Epithelial cell of proximal tubule (primary cell): ENCODE data around the gene YY1AP1. TPM values are rescaled to one million over a fixed set of nuclear protein-coding genes. Genes with fewer than 3 reads are reported as not detected.
"Not testable (repeated sequence)": the region's sequence is repeated elsewhere in the genome, so short reads cannot be mapped to it uniquely, and the experiment has no call there.

ENCODE experiments used
- DNase-seq: peaks from one replicate; pipeline ENCODE4 v3.0.0-alpha.2; 2011; ENCODE audit warnings: low read depth
- H3K4me3 ChIP-seq: 2 replicates; pipeline ENCODE4 v1.5.1; 2011; ENCODE audit warnings: low read depth, mild to moderate bottlenecking, low read length
- total RNA-seq: library from RNA; depleted of rRNA; stranded (reverse); fragments of >200 nt; gene quantifications from 2 replicates; pipeline ENCODE4 v1.2.3, GENCODE V29; 2015
- TF ChIP-seq, protein P1 (sequence below): conservative IDR thresholded peaks from 2 replicates; pipeline ENCODE4 v1.5.1; 2012; ENCODE audit warnings: low read depth, mild to moderate bottlenecking, low read length

Gene YY1AP1
- total RNA-seq, 1 donor from 2014 or later, result 30.5 TPM

DNA sequence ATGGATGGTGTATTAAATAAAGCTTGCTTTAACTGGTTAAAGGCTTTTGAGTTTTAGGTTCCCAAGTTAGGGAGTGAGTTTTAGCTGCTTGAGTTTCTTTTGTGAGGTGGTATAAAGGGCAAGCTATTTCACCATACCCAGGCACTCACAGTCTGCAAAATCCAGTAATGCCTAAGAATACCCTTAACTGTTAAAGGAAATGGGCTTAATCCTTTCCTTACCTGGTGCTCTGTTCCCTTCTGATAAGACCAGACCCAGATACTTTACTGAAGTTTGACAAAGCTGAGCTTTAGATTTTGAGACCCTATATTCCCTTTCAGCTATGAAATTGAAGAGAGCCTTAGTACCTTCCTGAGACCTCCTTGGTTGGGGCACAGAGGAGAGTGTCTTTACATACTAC lies 48.2 kb downstream of the YY1AP1 start:
- DNase-seq, result no peak
- TF ChIP-seq, protein P1, sequence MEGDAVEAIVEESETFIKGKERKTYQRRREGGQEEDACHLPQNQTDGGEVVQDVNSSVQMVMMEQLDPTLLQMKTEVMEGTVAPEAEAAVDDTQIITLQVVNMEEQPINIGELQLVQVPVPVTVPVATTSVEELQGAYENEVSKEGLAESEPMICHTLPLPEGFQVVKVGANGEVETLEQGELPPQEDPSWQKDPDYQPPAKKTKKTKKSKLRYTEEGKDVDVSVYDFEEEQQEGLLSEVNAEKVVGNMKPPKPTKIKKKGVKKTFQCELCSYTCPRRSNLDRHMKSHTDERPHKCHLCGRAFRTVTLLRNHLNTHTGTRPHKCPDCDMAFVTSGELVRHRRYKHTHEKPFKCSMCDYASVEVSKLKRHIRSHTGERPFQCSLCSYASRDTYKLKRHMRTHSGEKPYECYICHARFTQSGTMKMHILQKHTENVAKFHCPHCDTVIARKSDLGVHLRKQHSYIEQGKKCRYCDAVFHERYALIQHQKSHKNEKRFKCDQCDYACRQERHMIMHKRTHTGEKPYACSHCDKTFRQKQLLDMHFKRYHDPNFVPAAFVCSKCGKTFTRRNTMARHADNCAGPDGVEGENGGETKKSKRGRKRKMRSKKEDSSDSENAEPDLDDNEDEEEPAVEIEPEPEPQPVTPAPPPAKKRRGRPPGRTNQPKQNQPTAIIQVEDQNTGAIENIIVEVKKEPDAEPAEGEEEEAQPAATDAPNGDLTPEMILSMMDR, result no peak

DNA sequence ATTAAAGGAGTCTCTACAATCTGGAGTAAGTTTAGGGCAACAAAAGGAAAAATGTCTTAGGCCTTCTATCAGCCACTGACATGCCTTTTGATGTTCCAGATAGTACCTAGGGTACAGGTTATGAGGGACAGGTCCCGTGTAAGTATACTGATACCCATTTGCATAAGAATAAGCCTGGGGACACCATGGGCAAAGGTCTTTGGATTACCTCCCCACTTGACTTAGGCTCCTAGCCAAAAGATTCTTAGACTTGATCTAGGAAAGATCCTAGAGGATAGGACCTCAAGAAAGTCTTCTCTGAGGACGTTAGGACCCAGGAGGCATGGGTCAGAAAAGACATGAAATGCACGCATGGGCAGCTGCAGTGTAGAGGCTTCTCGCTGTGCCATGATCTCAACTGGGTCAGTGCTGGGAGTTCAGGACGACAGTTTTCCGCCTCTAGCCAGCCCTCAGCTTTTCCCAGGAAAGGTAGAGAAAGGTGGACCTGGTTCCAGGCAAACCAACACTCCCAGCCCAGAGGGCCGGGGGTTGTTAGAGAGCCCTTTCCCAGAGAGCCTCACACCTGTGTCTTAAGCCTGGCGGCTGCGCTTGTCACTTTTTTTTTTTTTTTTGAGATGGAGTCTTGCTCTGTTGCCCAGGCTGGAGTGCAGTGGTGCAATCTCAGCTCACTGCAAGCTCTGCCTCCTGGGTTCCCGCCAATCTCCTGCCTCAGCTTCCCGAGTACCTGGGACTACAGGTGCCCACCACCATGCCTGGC lies 52.0 kb downstream of the YY1AP1 start:
- H3K4me3 ChIP-seq, result no peak overlapping the region
- TF ChIP-seq, protein P1, result no peak
- no peak for DNase-seq

More for the DNA sequence above, 48.2 kb downstream of the YY1AP1 start:
- no peak overlapping the region for H3K4me3 ChIP-seq

DNA sequence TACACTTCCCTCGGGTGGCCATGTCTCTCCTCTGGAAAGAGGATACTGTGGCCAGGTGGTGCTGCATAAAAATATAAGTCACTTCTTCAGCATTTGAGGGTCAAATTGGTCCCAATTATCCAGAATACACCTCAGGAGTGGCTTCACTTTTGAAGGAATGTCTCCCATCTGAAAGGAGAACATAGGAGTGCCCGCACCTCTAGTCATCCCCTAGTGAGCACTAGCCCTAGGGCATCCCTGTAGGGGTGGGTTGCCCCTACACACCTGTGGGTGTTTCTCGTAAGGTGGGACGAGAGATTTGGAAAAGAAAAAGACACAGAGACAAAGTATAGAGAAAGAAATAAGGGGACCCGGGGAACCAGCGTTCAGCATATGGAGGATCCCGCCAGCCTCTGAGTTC lies 62.1 kb downstream of the YY1AP1 start:
- not testable (repeated sequence) for H3K4me3 ChIP-seq, DNase-seq

DNA sequence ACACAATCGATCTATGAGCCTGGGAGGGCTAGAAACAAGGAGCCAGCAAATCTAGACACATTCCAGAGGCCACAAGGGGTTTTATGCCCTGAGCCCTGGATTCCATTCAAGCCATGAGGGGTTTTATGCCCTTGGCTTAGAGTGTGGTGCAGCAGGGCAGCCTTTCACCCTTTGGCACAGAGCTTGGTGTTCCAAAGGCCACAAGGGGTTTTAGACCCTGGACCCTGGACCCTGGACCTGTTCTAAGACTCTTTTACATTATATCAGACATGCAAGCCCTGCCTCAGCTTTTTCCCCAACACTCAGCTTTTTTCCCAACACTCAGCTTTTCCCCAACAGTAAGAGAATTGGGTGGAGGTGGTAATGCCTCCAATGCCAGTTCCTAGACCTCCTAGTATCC lies 65.2 kb downstream of the YY1AP1 start:
- H3K4me3 ChIP-seq, result no peak overlapping the region
- no peak for DNase-seq
- TF ChIP-seq, protein P1, result no peak

DNA sequence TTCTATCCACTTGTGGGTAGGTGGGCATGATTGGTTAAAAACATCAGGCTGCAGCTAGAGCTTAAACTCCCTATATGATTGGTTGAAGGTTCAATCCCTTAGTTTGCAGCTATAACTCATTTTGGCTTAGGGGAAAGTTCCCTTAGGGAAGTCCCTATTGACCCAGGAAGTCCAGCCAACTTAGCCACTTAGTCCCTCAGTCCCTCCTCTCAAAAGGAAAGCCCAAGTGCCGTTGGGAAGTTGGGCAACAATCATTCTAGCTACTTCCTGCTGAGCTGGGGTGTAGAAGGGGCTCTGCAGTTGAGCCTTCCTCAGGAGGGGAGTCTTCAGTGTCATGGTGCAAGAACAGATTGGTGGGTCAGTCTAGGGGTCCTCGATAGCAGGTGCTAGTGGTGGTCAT lies 66.4 kb downstream of the YY1AP1 start:
- no peak for DNase-seq
- no peak overlapping the region for H3K4me3 ChIP-seq
- TF ChIP-seq, protein P1, result no peak

DNA sequence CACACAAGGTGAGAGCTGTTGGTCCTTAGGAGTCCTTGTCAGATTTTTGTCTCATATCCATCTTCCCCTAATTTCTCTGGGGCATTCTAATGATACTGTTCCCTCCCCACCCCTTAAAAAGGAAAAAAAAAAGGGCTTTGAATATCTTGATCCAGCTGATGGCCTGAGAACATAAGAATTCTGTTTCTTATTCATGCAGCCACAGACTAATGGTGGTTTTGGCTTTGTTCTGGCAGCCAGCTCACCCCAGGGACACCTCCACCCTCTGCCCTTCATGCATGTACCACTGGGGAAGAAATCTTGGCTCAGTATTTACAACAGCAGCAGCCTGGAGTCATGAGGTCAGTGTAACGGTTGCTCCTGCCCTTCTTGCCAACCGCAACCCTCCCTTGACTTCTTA lies 75.3 kb downstream of the YY1AP1 start:
- not testable (repeated sequence) for DNase-seq

DNA sequence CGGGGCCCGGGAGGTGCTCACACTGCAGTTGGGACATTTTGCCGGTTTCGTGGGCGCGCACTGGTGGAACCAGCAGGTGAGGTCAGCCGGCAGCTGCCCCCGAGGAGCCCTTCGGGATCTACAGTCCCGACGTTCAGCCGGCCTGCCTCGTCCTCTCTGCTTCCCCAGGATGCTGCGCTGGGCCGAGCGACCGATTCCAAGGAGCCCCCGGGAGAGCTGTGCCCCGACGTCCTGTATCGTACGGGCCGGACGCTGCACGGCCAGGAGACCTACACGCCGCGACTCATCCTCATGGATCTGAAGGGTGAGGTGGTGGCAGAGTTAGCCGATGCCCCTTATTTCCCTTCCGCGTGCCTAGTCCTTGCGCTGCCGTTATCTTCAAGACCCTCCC lies 78.3 kb downstream of the YY1AP1 start:
- DNase-seq, result not testable (repeated sequence)
- peak overlapping the region; percentile 79 for H3K4me3 ChIP-seq

More for the DNA sequence above, 75.3 kb downstream of the YY1AP1 start:
- H3K4me3 ChIP-seq, result not testable (repeated sequence)

DNA sequence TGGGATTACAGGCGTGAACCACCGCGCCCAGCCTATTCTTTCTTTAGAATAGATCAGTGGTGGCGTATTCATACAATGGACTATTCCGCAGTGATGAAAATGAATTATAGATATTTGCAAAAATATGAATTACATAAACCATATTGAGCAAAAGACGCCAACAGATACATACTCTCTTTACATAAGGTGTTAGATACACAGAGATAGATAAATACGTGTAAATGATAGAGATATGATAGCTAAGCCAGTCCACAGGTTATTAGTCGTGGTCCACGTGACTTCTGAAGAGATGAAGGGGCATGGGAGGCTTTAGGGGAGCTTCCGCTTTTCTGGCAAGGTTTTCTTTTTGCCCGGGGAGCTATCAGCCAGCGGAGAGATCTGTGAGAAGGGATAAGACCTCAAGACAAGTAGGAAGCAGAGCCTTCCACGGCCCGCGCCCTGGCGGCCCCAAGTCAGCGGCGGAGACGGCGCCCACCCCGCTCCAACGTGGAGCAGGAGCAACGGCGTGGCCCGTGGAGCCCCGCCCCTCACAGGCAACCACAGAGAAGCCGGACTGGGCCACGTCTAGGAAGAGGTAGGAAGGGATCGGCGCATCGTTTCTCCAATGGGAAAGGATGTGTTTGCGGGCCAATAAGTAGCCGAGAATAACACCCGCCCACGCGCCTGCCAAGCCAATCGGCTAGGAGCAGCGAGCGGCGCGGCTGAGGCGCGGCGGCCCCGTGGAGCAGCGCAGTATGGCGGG lies 78.9 kb downstream of the YY1AP1 start, which contains the start of gene MSTO1:
MSTO1 (plus strand) TSS at position 704 of the 742 bp plus-strand sequence; CDS start at position 735, 31 bp downstream.
- TF ChIP-seq, protein P1, result no peak
- peak; percentile 75 for DNase-seq

More for the DNA sequence above, 78.9 kb downstream of the YY1AP1 start, which contains the start of gene MSTO1:
- H3K4me3 ChIP-seq, result peak within 1 kb of the TSS; percentile 79

Other genes starting within 250 kb of the YY1AP1 start
- gene ASH1L, start 126.0 kb downstream of the YY1AP1 start, total RNA-seq, result 8.8 and 13.4 TPM in 2 replicates
- 12.7 and 24.4 TPM in 2 replicates for gene MSTO1, start 78.6 kb downstream of the YY1AP1 start, total RNA-seq
- 104 and 194 TPM in 2 replicates for gene DAP3, start 317 bp upstream of the YY1AP1 start, total RNA-seq
- 13.9 and 22.7 TPM in 2 replicates for gene GON4L, start 168.4 kb upstream of the YY1AP1 start, total RNA-seq
- 13.2 and 15.4 TPM in 2 replicates for gene SYT11, start 170.8 kb upstream of the YY1AP1 start, total RNA-seq
- gene RIT1, start 222.6 kb upstream of the YY1AP1 start, total RNA-seq, result 16.3 and 17.6 TPM in 2 replicates
- 30.8 and 36.7 TPM in 2 replicates for gene KHDC4, start 245.6 kb upstream of the YY1AP1 start, total RNA-seq